IPS-15b (cell line): Measurements from ENCODE around the gene SLC22A15.

Experiments used
- H3K27me3 ChIP-seq: one replicate; pipeline ENCODE4 v1.6.1; 2013; ENCODE audit warnings: low read length; ENCODE audit not compliant: control insufficient read depth, insufficient read depth
- H3K36me3 ChIP-seq: one replicate; pipeline ENCODE4 v1.6.1; 2013; ENCODE audit warnings: low read length; ENCODE audit not compliant: control insufficient read depth, insufficient read depth
- H3K4me1 ChIP-seq: one replicate; pipeline ENCODE4 v1.6.1; 2013; ENCODE audit warnings: mild to moderate bottlenecking, low read length; ENCODE audit not compliant: control insufficient read depth, insufficient read depth
- H3K4me3 ChIP-seq: one replicate; pipeline ENCODE4 v1.5.1; 2013; ENCODE audit warnings: low read depth, low read length
- H3K9ac ChIP-seq: one replicate; pipeline ENCODE4 v1.6.1; 2013; ENCODE audit warnings: low read depth, mild to moderate bottlenecking, low read length
- H3K9me3 ChIP-seq: one replicate; pipeline ENCODE4 v1.6.1; 2013; ENCODE audit warnings: mild to moderate bottlenecking, low read length; ENCODE audit not compliant: control insufficient read depth, insufficient read depth

The SLC22A15 gene

GRCh38 chr1:116110567-116111523, 134.5 kb downstream of the SLC22A15 start, which contains the start of gene MAB21L3:
Gene MAB21L3 (plus strand): TSS chr1:116111399. CDS start chr1:116112616, 1,217 bp downstream.
- Histone ChIP-seq H3K9ac (no peak within 1 kb of the TSS), H3K9me3 (no peaks in the 10 kb centered on the region), H3K36me3 (no peaks in the 10 kb centered on the region), H3K4me3 (no peak within 1 kb of the TSS), H3K4me1 (no peaks in the 10 kb centered on the region), H3K27me3 (no peaks in the 10 kb centered on the region)

GRCh38 chr1:116111524-116112021, 135.3 kb downstream of the SLC22A15 start:
- Histone ChIP-seq H3K4me3 (no peak overlapping the region), H3K27me3 (no peaks in the 10 kb centered on the region), H3K9ac (no peak overlapping the region), H3K36me3 (no peaks in the 10 kb centered on the region), H3K9me3 (no peaks in the 10 kb centered on the region), H3K4me1 (no peaks in the 10 kb centered on the region)

GRCh38 chr1:116112388-116113140, 136.3 kb downstream of the SLC22A15 start:
- Histone ChIP-seq H3K4me1 (no peaks in the 10 kb centered on the region), H3K9ac (no peak overlapping the region), H3K4me3 (no peak overlapping the region), H3K36me3 (no peaks in the 10 kb centered on the region), H3K9me3 (no peaks in the 10 kb centered on the region), H3K27me3 (no peaks in the 10 kb centered on the region)

GRCh38 chr1:116113615-116114014, 137.3 kb downstream of the SLC22A15 start:
- Histone ChIP-seq H3K36me3 (no peaks in the 10 kb centered on the region), H3K27me3 (no peaks in the 10 kb centered on the region), H3K4me1 (no peaks in the 10 kb centered on the region), H3K4me3 (no peak overlapping the region), H3K9me3 (no peaks in the 10 kb centered on the region), H3K9ac (no peak overlapping the region)

- Histone ChIP-seq H3K4me3 (no peak overlapping the region), H3K4me1 (no peaks in the 10 kb centered on the region), H3K27me3 (no peaks in the 10 kb centered on the region), H3K9me3 (no peaks in the 10 kb centered on the region), H3K9ac (no peak overlapping the region), H3K36me3 (no peaks in the 10 kb centered on the region)
Observed at GRCh38 chr1:116115476-116116439, 139.4 kb downstream of the SLC22A15 start.

- no peaks in the 10 kb centered on the region for H3K9me3 ChIP-seq
- no peaks in the 10 kb centered on the region for H3K36me3 ChIP-seq
Observed at GRCh38 chr1:116118471-116118870, 142.2 kb downstream of the SLC22A15 start.

More at GRCh38 chr1:116118471-116118870, 142.2 kb downstream of the SLC22A15 start:
- H3K4me3 ChIP-seq: no peak overlapping the region
- no peaks in the 10 kb centered on the region for H3K4me1 ChIP-seq
- H3K27me3 ChIP-seq: no peaks in the 10 kb centered on the region
- no peak overlapping the region for H3K9ac ChIP-seq
